Gastrocnemius medialis (tissue), 4 donors: ENCODE results near the gene ISG15.

Experiments used
- POLR2A ChIP-seq, 2 donors: fragments of 450-650 bp; IDR thresholded peaks; one replicate each; pipeline ENCODE4 v1.6.1; 2017; ENCODE audit warnings: antibody characterized with exemption in 2 of 2, mild to moderate bottlenecking in 2 of 2, moderate library complexity in 2 of 2
- TF ChIP-seq, protein P1 (sequence below), 5 experiments: fragments of 450-650 bp in 3 of 5; fragments of 200-600 bp in 2 of 5; sonication (generic) in 2 of 5; IDR thresholded peaks in 4 of 5; conservative IDR thresholded peaks in 1 of 5; 1 replicate in 4 of 5; 2 replicates in 1 of 5; pipeline ENCODE4 v1.5.1; 2016 to 2019; ENCODE audit warnings: antibody characterized with exemption in 5 of 5, mild to moderate bottlenecking in 3 of 5, moderate library complexity in 3 of 5

DNA sequence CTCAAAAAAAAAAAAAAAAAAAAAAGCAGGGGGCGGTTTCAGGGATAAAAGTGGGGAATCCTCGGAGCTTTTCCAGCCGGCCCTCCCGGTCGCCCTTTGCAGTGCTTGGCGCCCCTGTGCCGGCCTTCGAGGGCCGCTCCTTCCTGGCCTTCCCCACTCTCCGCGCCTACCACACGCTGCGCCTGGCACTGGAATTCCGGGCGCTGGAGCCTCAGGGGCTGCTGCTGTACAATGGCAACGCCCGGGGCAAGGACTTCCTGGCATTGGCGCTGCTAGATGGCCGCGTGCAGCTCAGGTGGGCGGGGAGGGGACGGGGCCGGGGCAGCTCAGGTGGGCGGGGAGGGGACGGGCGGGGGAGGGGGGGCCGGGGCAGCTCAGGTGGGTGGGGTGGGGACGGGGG, 35.5 kb downstream of the ISG15 start:
- TF ChIP-seq, protein P1, sequence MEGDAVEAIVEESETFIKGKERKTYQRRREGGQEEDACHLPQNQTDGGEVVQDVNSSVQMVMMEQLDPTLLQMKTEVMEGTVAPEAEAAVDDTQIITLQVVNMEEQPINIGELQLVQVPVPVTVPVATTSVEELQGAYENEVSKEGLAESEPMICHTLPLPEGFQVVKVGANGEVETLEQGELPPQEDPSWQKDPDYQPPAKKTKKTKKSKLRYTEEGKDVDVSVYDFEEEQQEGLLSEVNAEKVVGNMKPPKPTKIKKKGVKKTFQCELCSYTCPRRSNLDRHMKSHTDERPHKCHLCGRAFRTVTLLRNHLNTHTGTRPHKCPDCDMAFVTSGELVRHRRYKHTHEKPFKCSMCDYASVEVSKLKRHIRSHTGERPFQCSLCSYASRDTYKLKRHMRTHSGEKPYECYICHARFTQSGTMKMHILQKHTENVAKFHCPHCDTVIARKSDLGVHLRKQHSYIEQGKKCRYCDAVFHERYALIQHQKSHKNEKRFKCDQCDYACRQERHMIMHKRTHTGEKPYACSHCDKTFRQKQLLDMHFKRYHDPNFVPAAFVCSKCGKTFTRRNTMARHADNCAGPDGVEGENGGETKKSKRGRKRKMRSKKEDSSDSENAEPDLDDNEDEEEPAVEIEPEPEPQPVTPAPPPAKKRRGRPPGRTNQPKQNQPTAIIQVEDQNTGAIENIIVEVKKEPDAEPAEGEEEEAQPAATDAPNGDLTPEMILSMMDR (IDR thresholded peaks at IDR 0.05 in 4 of 5, conservative IDR thresholded peaks at IDR 0.05 in 1 of 5), result no peak
- TF ChIP-seq POLR2A (IDR thresholded peaks at IDR 0.05), result no peak
